ENCODE results near the gene HPN.

HPN gene

GRCh38 chr19:35065574-35065973, 24.1 kb downstream of the HPN start:
- DNase-seq, result no peak

- DNase-seq, result no peak
These were observed 24.6 kb downstream of the HPN start for GRCh38 chr19:35066121-35066520.

DNA sequence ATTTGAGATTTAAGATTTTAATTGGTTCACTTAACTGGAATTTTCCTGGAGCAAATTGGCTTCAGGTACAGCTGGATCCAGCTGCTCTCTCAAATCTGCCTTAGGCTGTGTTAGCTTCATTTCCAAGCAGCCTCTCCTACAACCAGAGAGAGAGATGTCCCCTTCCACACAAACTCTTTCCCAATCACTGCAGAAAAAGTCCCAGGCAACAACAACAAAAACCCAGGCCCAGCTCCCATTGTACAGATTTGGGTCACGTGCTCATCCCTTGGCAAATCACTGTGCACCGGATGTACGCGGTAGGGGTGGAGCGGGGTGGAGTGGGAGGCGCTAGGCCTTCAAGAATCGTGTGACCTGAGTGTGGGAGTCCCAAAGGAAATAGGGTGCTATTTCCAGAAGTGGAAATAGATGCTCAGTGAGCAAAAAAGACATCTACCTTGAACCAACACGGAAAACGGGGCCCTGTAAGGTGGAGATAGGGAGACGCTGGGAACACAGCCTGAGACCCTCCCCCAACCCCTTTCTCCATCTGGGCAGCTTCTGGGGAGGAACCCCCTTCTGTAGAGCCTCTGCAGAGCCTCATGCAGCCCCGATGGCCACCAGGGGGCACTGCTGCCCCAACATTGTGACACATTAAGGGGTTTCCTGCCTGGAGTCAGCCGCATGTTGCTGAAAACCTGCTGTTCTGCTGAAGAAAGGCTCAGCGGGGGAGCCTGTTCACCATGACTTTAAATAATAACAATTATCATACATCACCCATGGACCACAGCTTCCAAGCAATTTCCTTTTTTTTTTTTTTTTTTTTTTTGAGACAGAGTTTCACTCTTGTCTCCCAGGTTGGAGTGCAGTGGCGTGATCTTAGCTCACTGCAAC, 25.4 kb downstream of the HPN start:
- peak; percentile 56 for DNase-seq

DNA sequence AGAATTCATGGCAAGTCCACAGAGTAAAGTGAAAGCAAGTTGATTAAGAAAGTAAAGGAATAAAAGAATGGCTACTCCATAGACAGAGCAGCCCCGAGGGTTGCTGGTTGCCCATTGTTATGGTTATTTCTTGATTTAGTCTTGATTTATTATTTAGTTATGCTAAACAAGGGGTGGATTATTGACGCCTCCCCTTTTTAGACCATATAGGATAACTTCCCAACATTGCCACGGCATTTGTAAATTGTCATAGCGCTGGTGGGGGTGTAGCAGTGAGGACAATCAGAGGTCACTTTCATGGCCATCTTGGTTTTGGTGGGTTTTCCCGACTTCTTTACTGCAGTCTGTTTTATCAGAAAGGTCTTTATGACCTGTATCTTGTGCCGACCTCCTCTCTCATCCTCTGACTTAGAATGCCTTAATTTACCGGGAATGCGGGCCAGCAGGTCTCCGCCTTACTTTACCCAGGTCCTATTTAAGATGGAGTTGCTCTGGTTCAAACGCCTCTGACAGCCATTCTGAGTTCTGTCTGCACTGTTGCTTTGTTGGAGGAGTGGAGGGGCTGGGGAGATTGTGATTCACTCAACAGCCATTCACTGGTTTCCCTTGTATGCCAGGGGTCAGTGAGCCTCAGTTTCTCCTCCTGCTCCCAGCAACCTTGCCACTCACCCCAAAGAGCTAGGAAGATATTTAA, 27.6 kb downstream of the HPN start:
- no peak for DNase-seq

DNA sequence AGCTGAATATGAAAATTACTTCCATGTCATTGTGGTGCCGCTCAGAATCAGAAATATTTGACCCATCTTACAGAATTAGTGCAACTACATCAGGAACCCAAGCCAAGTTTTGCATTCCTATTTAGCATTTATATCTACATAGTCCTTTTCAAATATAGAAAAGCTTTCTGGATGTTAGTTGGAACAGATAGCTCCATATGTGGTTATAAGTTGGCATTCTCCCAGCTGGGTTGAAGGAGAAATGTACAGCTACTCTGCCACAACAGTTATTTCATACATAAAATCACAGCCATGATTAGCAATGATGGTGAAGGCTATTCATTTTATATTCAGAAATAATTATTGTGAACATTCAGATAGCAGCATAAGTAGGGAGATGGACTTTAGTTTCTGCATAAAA, 28.2 kb downstream of the HPN start:
- no peak for DNase-seq

- DNase-seq, result no peak
These were observed 28.9 kb downstream of the HPN start for GRCh38 chr19:35070471-35070870.

DNA sequence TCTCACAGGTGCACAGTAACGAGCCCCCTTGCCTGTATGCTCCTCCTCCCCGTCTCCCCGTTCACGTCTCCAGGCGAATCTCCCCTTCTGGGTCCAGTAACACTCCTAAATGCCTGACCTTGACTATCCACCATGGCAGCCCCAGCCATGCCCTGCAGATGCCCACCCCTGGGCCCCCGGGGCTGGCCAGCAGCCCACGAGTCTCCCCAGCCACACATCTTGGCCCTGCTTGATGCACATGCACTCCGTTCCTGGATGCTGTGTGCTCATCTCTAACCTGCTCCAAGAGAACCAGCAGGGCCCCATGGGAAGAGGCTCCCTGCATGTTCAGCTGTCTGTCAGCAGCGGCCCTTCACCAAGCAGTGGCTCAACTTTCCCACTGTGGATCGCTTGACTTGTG, 32.0 kb downstream of the HPN start:
- no peak for DNase-seq

DNA sequence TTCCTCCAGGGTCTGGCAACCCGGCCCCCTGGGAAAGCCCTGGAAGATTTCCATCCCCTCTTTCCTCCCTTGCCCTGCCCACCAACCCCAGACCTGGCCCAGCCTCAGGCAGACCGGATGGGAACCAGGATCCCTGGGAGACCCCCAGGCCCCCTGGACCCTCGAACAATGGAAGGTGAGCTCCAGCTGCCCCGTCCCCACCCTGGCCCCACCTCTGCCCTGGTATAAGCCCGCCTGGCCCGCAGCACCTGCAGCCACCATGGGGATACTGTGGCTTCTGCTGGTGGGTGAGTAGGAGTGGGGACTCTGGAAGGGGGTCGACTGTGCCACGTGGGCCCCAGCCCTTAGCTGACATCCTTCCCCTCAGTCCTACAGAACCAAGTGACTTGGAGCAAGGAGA, 32.4 kb downstream of the HPN start:
- no peak for DNase-seq

- no peak for DNase-seq
These were observed 33.1 kb downstream of the HPN start for GRCh38 chr19:35074426-35075201.

DNA sequence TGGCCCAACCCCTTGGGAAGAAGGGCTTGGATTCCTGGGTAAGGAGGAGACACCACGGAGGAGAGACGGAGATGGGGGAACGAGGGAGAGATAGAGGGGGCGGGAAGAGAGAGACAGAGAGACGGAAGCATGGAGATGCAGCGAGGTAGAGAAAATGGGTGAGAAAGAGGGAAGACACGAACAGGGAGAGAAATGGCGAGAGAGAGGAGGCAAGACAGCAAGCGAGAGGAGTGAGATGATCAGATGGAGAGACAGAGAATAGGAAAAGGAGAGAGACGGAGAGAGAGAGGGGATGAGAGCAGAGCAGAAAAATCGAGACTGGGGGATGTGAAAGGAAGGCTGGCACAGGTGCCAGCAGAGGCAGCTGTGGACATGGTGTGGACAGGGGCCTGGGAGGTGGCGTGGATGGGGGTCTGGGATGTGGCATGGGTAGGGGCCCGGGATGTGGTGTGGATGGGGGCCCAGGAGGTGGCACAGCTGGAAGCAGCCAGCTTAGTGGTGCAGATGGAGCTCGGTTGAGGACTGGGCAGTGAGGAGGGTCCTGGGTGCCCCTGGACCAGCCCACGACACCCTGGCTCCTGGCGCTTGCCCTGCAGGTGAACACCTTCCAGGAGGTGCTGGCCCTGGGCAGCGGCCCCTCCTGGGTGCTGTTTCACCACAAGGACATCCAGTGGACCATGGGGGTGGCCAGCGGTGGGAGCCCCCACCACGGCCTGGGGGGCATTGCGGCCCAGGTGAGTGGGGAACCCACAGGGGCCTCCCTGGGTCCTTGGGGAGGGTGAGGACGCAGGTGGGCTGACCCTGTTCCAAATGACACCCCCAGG, 33.9 kb downstream of the HPN start:
- no peak for DNase-seq

DNA sequence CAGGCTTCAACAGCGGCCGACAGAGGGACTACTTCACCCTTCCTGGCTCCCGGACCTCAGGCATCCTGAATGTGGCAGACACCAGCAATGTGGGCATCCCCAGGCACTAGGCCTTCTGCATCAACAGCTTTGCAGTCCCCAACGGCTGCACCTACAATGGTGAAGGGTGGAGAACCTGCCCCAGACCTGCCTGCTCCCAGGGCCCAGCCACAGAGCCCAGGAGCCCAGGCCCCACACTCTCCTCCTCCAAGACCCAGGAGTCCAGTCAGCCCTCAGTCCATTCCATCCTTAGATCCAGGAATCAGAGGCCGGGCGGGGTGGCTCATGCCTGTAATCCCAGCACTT, 34.5 kb downstream of the HPN start:
- no peak for DNase-seq

DNA sequence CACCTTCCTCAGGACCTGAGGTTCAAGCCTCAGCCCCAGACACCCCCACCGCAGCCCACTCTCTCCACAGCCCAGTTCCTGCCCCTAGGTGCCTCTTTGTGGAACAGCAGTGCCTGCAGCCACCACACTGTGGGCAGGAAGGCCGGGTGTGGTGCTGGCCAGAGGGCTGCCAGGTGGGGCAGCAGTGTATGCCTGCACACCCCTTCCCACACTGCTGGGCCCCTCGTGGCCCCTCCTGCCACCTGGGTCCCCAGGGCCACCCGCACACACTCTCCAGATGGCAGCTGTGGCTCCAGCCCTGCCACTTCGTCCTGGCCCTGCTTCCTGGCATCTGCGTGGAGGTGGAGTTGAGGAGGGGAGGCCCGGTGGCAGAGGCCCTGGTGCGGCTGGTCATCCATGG, 35.1 kb downstream of the HPN start:
- no peak for DNase-seq

- no peak for DNase-seq
These were observed 36.1 kb downstream of the HPN start for GRCh38 chr19:35077411-35078223.

DNA sequence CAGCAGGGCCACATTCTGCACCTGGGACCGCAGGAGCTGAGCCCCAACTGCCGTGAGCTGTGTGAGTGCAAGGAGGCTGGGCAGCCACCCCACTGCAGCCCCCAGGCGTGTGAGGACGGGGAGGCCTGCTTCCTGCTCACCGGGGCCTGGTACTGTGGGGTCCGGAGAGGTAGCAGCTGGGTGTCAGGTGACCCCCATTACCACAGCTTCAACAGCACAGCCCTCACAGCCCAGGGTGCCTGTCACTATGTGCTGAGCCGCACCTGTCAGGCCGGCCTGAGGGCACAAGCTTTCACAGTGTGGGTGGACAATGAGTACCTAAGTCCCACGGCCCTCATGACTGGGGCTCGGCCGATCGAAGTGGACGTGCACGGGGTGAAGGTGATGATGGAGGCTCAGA, 38.3 kb downstream of the HPN start:
- no peak for DNase-seq

GRCh38 chr19:35080613-35081170, 39.2 kb downstream of the HPN start:
- DNase-seq, result no peak

DNA sequence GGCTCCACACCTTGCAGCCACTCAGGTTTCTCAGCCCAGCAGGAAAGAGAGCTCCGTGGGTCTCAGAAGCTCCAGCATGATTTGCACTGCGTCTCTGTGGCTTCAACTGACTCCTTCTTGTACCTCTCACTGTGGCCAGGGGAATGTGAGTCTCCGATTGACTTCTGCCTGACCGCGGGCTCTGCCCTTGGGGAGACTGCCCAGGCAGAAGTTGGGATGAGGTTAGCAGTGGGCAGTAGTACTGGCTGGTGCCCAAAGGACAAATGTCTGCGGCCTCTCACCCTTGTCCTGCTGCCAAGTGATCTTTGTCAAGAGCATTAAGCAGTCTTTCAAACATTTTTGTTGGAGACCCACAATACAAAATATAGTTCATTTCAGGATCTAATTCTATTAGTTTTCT, 39.7 kb downstream of the HPN start:
- DNase-seq, result no peak

GRCh38 chr19:35083691-35084508, 42.4 kb downstream of the HPN start:
- no peak for DNase-seq

DNA sequence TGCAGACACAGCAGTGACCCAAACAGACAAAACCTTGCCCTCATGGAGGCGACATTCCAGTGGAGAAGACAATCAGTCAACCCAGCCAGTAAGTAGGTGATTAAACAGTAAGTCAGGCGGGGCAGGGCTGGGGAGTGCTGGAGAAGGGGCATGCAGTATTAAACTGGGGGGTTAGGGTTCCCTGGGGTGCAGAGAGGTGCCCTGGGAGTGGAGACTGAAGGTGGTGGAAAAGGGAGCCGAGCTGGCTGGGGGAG, 42.9 kb downstream of the HPN start:
- DNase-seq, result no peak

- DNase-seq, result no peak
These were observed 44.4 kb downstream of the HPN start for GRCh38 chr19:35085947-35086346.

DNA sequence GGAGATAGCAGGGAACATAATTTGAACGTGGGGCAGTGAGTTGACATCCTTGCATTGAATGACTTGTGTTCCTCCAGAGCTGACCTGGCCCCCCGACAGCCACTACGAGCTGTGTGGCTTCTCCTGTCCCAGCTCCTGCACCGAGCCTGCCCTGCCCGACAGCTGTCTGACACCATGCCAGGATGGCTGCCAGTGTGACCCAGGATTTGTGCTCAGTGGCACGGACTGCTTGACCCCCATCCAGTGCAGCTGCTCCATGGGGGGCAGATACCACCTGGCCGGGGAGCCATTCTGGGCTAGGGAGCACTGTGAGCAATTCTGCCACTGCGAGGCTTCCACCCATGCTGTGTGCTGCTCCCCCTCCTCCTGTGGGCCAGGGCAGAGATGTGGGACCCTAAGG, 44.9 kb downstream of the HPN start:
- no peak for DNase-seq

GRCh38 chr19:35087393-35087792, 45.9 kb downstream of the HPN start:
- no peak for DNase-seq

Measured in DMS153 (cell line).